Suprapubic skin (tissue), 3 donors: ENCODE results near the gene MAPRE3.

ENCODE experiments used
- EP300 ChIP-seq: sonication (generic); formaldehyde crosslinking; IDR thresholded peaks from one replicate; pipeline ENCODE4 v1.6.1; 2017; ENCODE audit warnings: antibody characterized with exemption
- POLR2A ChIP-seq, 2 donors: fragments of 450-650 bp; IDR thresholded peaks; one replicate each; pipeline ENCODE4 v1.6.1; 2017; ENCODE audit warnings: antibody characterized with exemption in 2 of 2, mild to moderate bottlenecking in 2 of 2, moderate library complexity in 2 of 2
- TF ChIP-seq, protein P1 (sequence below), 2 donors: fragments of 200-600 bp in 1 of 2; fragments of 450-650 bp in 1 of 2; sonication (generic) in 1 of 2; IDR thresholded peaks; one replicate each; pipeline ENCODE4 v1.5.1; 2016 to 2019; ENCODE audit warnings: antibody characterized with exemption in 2 of 2, mild to moderate bottlenecking in 1 of 2, moderate library complexity in 1 of 2

DNA sequence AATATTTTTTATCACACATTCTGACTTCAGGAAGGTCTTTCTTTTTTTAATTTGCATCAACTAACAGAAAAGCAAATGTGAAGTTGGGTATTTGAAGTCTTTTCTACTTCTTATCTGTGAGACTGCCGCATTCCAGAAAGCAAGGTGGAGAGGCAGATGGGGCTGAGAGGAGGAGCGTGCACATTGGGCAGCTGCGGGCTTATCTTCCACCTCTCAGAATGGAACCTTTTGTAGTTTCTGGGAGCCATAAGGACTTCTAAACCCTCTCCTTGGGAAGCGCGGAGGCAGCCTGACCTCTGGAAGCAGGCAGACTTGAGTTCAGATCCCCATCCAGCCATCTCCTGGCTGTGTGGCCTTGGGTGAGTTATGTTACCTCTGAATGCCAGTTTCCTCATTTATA is 3.9 kb downstream of the MAPRE3 start:
- TF ChIP-seq, protein P1, sequence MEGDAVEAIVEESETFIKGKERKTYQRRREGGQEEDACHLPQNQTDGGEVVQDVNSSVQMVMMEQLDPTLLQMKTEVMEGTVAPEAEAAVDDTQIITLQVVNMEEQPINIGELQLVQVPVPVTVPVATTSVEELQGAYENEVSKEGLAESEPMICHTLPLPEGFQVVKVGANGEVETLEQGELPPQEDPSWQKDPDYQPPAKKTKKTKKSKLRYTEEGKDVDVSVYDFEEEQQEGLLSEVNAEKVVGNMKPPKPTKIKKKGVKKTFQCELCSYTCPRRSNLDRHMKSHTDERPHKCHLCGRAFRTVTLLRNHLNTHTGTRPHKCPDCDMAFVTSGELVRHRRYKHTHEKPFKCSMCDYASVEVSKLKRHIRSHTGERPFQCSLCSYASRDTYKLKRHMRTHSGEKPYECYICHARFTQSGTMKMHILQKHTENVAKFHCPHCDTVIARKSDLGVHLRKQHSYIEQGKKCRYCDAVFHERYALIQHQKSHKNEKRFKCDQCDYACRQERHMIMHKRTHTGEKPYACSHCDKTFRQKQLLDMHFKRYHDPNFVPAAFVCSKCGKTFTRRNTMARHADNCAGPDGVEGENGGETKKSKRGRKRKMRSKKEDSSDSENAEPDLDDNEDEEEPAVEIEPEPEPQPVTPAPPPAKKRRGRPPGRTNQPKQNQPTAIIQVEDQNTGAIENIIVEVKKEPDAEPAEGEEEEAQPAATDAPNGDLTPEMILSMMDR (IDR thresholded peaks at IDR 0.05): no peak
- no peak for TF ChIP-seq EP300
- TF ChIP-seq POLR2A (IDR thresholded peaks at IDR 0.05): no peak
